Neural progenitor cell (in vitro differentiated cells): ENCODE data around the gene TMEM127. TPM values are rescaled to one million over a fixed set of nuclear protein-coding genes. Genes with fewer than 3 reads are reported as not detected.

Experiments
- DNase-seq: peaks from one replicate; pipeline ENCODE4 v3.0.0-alpha.2; 2016; ENCODE audit warnings: low spot score
- H2AFZ ChIP-seq: fragments of 200-600 bp; sonication (generic); replicated peaks from 2 replicates; pipeline ENCODE4 v1.6.1; 2016; ENCODE audit warnings: antibody characterized with exemption
- H3F3A ChIP-seq: fragments of 200-600 bp; sonication (generic); 2 replicates; pipeline ENCODE4 v1.6.1; 2016; ENCODE audit warnings: antibody characterized with exemption, low read depth
- H3K27ac ChIP-seq: fragments of 200-600 bp; sonication (generic); 2 replicates; pipeline ENCODE4 v1.5.1; 2016; ENCODE audit warnings: mild to moderate bottlenecking
- H3K27me3 ChIP-seq: fragments of 200-600 bp; sonication (generic); 2 replicates; pipeline ENCODE4 v1.6.1; 2016; ENCODE audit warnings: mild to moderate bottlenecking, moderate library complexity
- H3K36me3 ChIP-seq: fragments of 200-600 bp; sonication (generic); 2 replicates; pipeline ENCODE4 v1.5.1; 2016
- H3K4me1 ChIP-seq: fragments of 200-600 bp; sonication (generic); 2 replicates; pipeline ENCODE4 v1.6.1; 2016; ENCODE audit warnings: mixed run types
- H3K4me2 ChIP-seq: fragments of 200-600 bp; sonication (generic); 2 replicates; pipeline ENCODE4 v1.6.1; 2016
- H3K4me3 ChIP-seq: fragments of 200-600 bp; sonication (generic); 2 replicates; pipeline ENCODE4 v1.5.1; 2016
- H3K79me2 ChIP-seq: fragments of 200-600 bp; sonication (generic); 2 replicates; pipeline ENCODE4 v1.6.1; 2016; ENCODE audit warnings: low read depth
- H3K9ac ChIP-seq: fragments of 200-600 bp; sonication (generic); 2 replicates; pipeline ENCODE4 v1.6.1; 2016
- H3K9me3 ChIP-seq: fragments of 200-600 bp; sonication (generic); 2 replicates; pipeline ENCODE4 v1.5.1; 2016; ENCODE audit warnings: low read depth
- H4K20me1 ChIP-seq: fragments of 200-600 bp; sonication (generic); 2 replicates; pipeline ENCODE4 v1.6.1; 2016; ENCODE audit warnings: low read depth
- H3K27ac Mint-ChIP-seq: 3 replicates; pipeline ENCODE4 v1.8.0; 2021; ENCODE audit warnings: mixed read lengths
- H3K27me3 Mint-ChIP-seq: 2 replicates; pipeline ENCODE4 v1.8.0; 2022; ENCODE audit warnings: low read depth, mild to moderate bottlenecking, inconsistent platforms, moderate library complexity, mixed read lengths; ENCODE audit not compliant: insufficient read depth
- H3K36me3 Mint-ChIP-seq: 3 replicates; pipeline ENCODE4 v1.8.0; 2021; ENCODE audit warnings: mixed read lengths
- H3K4me1 Mint-ChIP-seq: 3 replicates; pipeline ENCODE4 v1.8.0; 2021; ENCODE audit warnings: mixed read lengths
- H3K4me3 Mint-ChIP-seq: 3 replicates; pipeline ENCODE4 v1.8.0; 2021; ENCODE audit warnings: mild to moderate bottlenecking, moderate library complexity, mixed read lengths
- H3K9me3 Mint-ChIP-seq: 3 replicates; pipeline ENCODE4 v1.8.0; 2020; ENCODE audit warnings: mixed read lengths
- CTCF ChIP-seq: fragments of 200-600 bp; sonication (generic); IDR thresholded peaks from 2 replicates; pipeline ENCODE4 v1.5.1; 2017; ENCODE audit warnings: antibody characterized with exemption, mild to moderate bottlenecking
- EZH2 ChIP-seq: fragments of 200-600 bp; sonication (generic); IDR thresholded peaks from 2 replicates; pipeline ENCODE4 v1.6.1; 2017; ENCODE audit warnings: antibody characterized with exemption, mild to moderate bottlenecking, moderate library complexity
- EZH2phosphoT487 ChIP-seq: fragments of 200-600 bp; sonication (generic); IDR thresholded peaks from 2 replicates; pipeline ENCODE4 v1.6.1; 2017; ENCODE audit warnings: antibody characterized with exemption
- total RNA-seq: library from RNA; depleted of rRNA; stranded (reverse); fragments of >200 nt; gene quantifications from 2 replicates; pipeline ENCODE4 v1.2.3, GENCODE V29; 2015; ENCODE audit warnings: low replicate concordance

TMEM127 gene
- total RNA-seq, 1 donor from 2014 or later = 9.1 TPM

- Mint-ChIP-seq H3K4me1 (no peaks in the 10 kb centered on the region), H3K36me3 (peaks cover 22% of the 10 kb centered on the region), H3K4me3 (no peak overlapping the region), H3K9me3 (no peaks in the 10 kb centered on the region), H3K27ac (no peak overlapping the region), H3K27me3 (peaks cover 6% of the 10 kb centered on the region)
- H3K9ac ChIP-seq = no peak overlapping the region
- TF ChIP-seq EZH2 = no peak
- TF ChIP-seq CTCF = no peak
- no peak for TF ChIP-seq EZH2phosphoT487
- peaks cover 36% of the 10 kb centered on the region for H3F3A ChIP-seq
- peaks cover 3% of the 10 kb centered on the region for H4K20me1 ChIP-seq
- peaks cover 6% of the 10 kb centered on the region for H3K36me3 ChIP-seq
- H3K9me3 ChIP-seq = no peaks in the 10 kb centered on the region
- no peak overlapping the region for H3K27ac ChIP-seq
- H3K27me3 ChIP-seq = no peaks in the 10 kb centered on the region
- H3K4me1 ChIP-seq = no peaks in the 10 kb centered on the region
- H3K4me2 ChIP-seq = no peak overlapping the region
- H2AFZ ChIP-seq = no peak overlapping the region
- no peak overlapping the region for H3K4me3 ChIP-seq
- no peaks in the 10 kb centered on the region for H3K79me2 ChIP-seq
- no peak for DNase-seq
Measured at GRCh38 chr2:96274355-96275056, 8.7 kb upstream of the TMEM127 start.

- Histone ChIP-seq H3K4me2 (no peak overlapping the region), H3K4me3 (no peak overlapping the region), H3K36me3 (peaks cover 6% of the 10 kb centered on the region), H2AFZ (no peak overlapping the region), H3K79me2 (no peaks in the 10 kb centered on the region), H3K4me1 (no peaks in the 10 kb centered on the region), H3K9me3 (no peaks in the 10 kb centered on the region), H4K20me1 (peaks cover 3% of the 10 kb centered on the region), H3K27me3 (no peaks in the 10 kb centered on the region), H3K9ac (no peak overlapping the region), H3K27ac (no peak overlapping the region), H3F3A (peaks cover 36% of the 10 kb centered on the region)
- TF ChIP-seq CTCF (no peak), EZH2 (no peak), EZH2phosphoT487 (no peak)
- H3K27ac Mint-ChIP-seq = no peak overlapping the region
- no peaks in the 10 kb centered on the region for H3K9me3 Mint-ChIP-seq
- peaks cover 18% of the 10 kb centered on the region for H3K36me3 Mint-ChIP-seq
- H3K27me3 Mint-ChIP-seq = peaks cover 8% of the 10 kb centered on the region
- H3K4me3 Mint-ChIP-seq = no peak overlapping the region
- no peak for DNase-seq
- no peaks in the 10 kb centered on the region for H3K4me1 Mint-ChIP-seq
Measured at GRCh38 chr2:96273763-96274162, 8.0 kb upstream of the TMEM127 start.

GRCh38 chr2:96271995-96272394 is 6.2 kb upstream of the TMEM127 start:
- Mint-ChIP-seq H3K9me3 (no peaks in the 10 kb centered on the region), H3K27ac (no peak overlapping the region), H3K27me3 (peaks cover 8% of the 10 kb centered on the region), H3K4me3 (no peak overlapping the region), H3K36me3 (peaks cover 16% of the 10 kb centered on the region), H3K4me1 (no peaks in the 10 kb centered on the region)
- Histone ChIP-seq H3K27me3 (no peaks in the 10 kb centered on the region), H3K27ac (no peak overlapping the region), H3K4me2 (no peak overlapping the region), H2AFZ (no peak overlapping the region), H3K4me3 (no peak overlapping the region), H3K9ac (no peak overlapping the region), H3K9me3 (no peaks in the 10 kb centered on the region), H3K36me3 (peaks cover 6% of the 10 kb centered on the region), H4K20me1 (peaks cover 10% of the 10 kb centered on the region), H3K4me1 (peaks cover 3% of the 10 kb centered on the region), H3K79me2 (peaks cover 11% of the 10 kb centered on the region), H3F3A (peaks cover 36% of the 10 kb centered on the region)
- DNase-seq = no peak
- no peak for TF ChIP-seq EZH2phosphoT487
